Measurements from ENCODE around the gene TCF25.
"Not testable (repeated sequence)": the region's sequence is repeated elsewhere in the genome, so short reads cannot be mapped to it uniquely, and the experiment has no call there.

- TF ChIP-seq CTCF, EP300 (IDR thresholded peaks at IDR 0.05): not testable (repeated sequence)
Measured at GRCh38 chr16:89879123-89879522, 5.7 kb downstream of the TCF25 start.
